Psoas muscle (tissue), 8 donors: ENCODE results near the gene C7orf57. TPM values are rescaled to one million over a fixed set of nuclear protein-coding genes. Genes with fewer than 3 reads are reported as not detected.

Experiments
- ATAC-seq, 4 donors: fragments of 200-7000 bp; cut with Tn5 transposase; one replicate each; pipeline ENCODE4 v1.9.1; 2020; ENCODE audit warnings: moderate library complexity in 3 of 4, mild to moderate bottlenecking in 2 of 4
- DNase-seq, 2 donors: peaks; one replicate each; pipeline ENCODE4 v3.0.0-alpha.2; 2020
- H3K27ac ChIP-seq: fragments of 200-600 bp; one replicate; pipeline ENCODE4 v1.8.0; 2022
- H3K27me3 ChIP-seq, 3 donors: fragments of 200-600 bp in 1 of 3; one replicate each; pipeline versions ENCODE4 v1.6.1 to v1.8.0; 2013 to 2022; ENCODE audit warnings: low read length in 2 of 3, mild to moderate bottlenecking in 2 of 3, moderate library complexity in 1 of 3; ENCODE audit not compliant: insufficient read depth in 3 of 3
- H3K36me3 ChIP-seq, 2 donors: fragments of 200-600 bp in 1 of 2; one replicate each; pipeline versions ENCODE4 v1.6.1 to v1.8.0; 2013 to 2022; ENCODE audit warnings: low read depth in 1 of 2, mild to moderate bottlenecking in 1 of 2, moderate library complexity in 1 of 2; ENCODE audit not compliant: insufficient read depth in 1 of 2
- H3K4me1 ChIP-seq: fragments of 200-600 bp; one replicate; pipeline ENCODE4 v1.8.0; 2022
- H3K4me3 ChIP-seq: fragments of 200-600 bp; one replicate; pipeline ENCODE4 v1.8.0; 2022; ENCODE audit warnings: mild to moderate bottlenecking
- H3K9me3 ChIP-seq: fragments of 200-600 bp; one replicate; pipeline ENCODE4 v1.8.0; 2022
- WGBS, 3 donors: extraction: QIAGEN DNeasy Blood & Tissue Kit; methylation state at CpG; one replicate each; pipeline versions ENCODE4 v1.1.6 to v1.1.7; 2013; 5-methylcytosine and 5-hydroxymethylcytosine counted together
- intact Hi-C, 2 donors: fragments of 100-400 bp; cut with DNase I; formaldehyde crosslinking; loops; one replicate each; pipeline versions ENCODE4 v1.11.0 to v1.14.2; 2022
- polyA plus RNA-seq, 3 donors: library from polyadenylated mRNA; stranded (reverse); fragments of 200-250 nt; gene quantifications; one replicate each; pipeline ENCODE4 v1.2.3, GENCODE V29; 2013
- total RNA-seq, 4 donors: library from RNA; stranded (reverse); fragmentation: NEBNext Ultra II Directional in 2 of 4; extraction: Animal tissue kit (Norgen Biotek cat#: 25700) in 2 of 4; gene quantifications; one replicate each; pipeline versions ENCODE4 v1.2.1 to v1.2.4, GENCODE V29; 2021 to 2023
- TF ChIP-seq, protein P1 (sequence below): fragments of 200-600 bp; IDR thresholded peaks from one replicate; pipeline ENCODE4 v1.8.0; 2022; ENCODE audit warnings: antibody characterized with exemption
- donor health status: healthy with polysubstance abuse.
- donor health status: DM: no; HTN: no; CAD: no; lungs with moderate emphysema.
- donor health status: Bipolar disorder and iron deficiency.
- donor health status: healthy.
- donor health status: DM: yes; HTN: yes; CAD: no.
- donor health status: DM: no; HTN: no; CAD: no.
- donor health status: DM: no; HTN: no; CAD: no.
- donor health status: DM: yes; HTN: yes; CAD: no.

Gene C7orf57
- total and polyA plus RNA-seq, 7 donors, result 0.01 to 0.06 TPM; not detected in 5

DNA sequence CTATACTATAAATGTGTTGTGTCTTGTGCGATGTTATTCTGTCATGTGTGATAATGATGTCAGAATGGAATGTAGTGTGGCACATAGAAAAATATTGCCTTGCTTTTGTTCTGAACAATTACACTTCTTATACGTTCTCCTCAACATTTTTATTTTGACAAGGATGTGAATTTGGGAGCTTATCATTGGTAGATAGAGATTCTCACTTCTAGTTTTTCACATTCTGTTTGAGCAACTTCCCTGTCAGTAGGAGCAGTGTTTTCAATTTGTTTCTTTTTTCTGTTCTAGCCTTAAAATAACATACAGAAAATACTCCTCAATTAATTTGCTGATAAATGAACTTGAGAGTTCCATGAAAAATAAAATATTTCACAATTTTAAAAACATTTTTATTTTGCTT, 24.0 kb upstream of the C7orf57 start:
- no peaks in the 10 kb centered on the region for H3K27me3 ChIP-seq
- intact Hi-C loops, result no loop called here
- TF ChIP-seq, protein P1, sequence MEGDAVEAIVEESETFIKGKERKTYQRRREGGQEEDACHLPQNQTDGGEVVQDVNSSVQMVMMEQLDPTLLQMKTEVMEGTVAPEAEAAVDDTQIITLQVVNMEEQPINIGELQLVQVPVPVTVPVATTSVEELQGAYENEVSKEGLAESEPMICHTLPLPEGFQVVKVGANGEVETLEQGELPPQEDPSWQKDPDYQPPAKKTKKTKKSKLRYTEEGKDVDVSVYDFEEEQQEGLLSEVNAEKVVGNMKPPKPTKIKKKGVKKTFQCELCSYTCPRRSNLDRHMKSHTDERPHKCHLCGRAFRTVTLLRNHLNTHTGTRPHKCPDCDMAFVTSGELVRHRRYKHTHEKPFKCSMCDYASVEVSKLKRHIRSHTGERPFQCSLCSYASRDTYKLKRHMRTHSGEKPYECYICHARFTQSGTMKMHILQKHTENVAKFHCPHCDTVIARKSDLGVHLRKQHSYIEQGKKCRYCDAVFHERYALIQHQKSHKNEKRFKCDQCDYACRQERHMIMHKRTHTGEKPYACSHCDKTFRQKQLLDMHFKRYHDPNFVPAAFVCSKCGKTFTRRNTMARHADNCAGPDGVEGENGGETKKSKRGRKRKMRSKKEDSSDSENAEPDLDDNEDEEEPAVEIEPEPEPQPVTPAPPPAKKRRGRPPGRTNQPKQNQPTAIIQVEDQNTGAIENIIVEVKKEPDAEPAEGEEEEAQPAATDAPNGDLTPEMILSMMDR, result no peak
- H3K4me1 ChIP-seq, result no peaks in the 10 kb centered on the region
- H3K36me3 ChIP-seq, result no peaks in the 10 kb centered on the region
- 59 to 78% (median 72%) methylated on average over 2 of the region's 2 CpGs for whole genome bisulfite sequencing, 3 donors
- no peak for ATAC-seq
- H3K9me3 ChIP-seq, result no peaks in the 10 kb centered on the region
- H3K27ac ChIP-seq, result no peak overlapping the region
- H3K4me3 ChIP-seq, result no peak overlapping the region
- DNase-seq, result no peak

GRCh38 chr7:48011951-48012350, 23.4 kb upstream of the C7orf57 start:
- Histone ChIP-seq H3K4me3 (no peak overlapping the region), H3K27me3 (no peaks in the 10 kb centered on the region), H3K9me3 (no peaks in the 10 kb centered on the region), H3K4me1 (no peaks in the 10 kb centered on the region), H3K36me3 (no peaks in the 10 kb centered on the region), H3K27ac (no peak overlapping the region)
- DNase-seq (no peak), ATAC-seq (no peak)
- intact Hi-C loops, result no loop called here
- whole genome bisulfite sequencing, 3 donors, result 64 to 71% (median 71%) methylated on average over 3 of the region's 3 CpGs
- TF ChIP-seq, protein P1, result no peak

DNA sequence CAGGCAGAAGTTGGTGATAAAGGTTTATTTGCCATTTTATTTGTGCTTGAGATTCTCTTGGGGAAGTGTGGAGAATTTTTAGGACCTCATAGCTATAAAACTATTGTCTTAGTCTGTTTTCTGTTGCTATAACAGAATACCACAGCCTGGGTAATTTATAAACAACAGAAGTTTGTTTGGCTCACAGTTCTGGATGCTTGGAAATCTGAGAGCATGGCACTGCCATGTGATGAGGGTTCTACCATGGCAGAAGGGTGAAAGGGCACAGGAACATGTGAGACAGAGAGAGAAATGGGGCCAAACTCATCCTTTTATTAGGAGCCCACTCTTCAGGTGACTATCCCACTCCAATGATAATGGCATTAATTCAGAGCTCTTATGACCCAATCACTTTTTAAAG, 18.7 kb upstream of the C7orf57 start:
- Histone ChIP-seq H3K27me3 (no peaks in the 10 kb centered on the region), H3K27ac (no peak overlapping the region), H3K4me3 (no peak overlapping the region), H3K4me1 (no peaks in the 10 kb centered on the region), H3K36me3 (no peaks in the 10 kb centered on the region), H3K9me3 (no peaks in the 10 kb centered on the region)
- DNase-seq (no peak), ATAC-seq (no peak)
- intact Hi-C loops, result no loop called here
- TF ChIP-seq, protein P1, result no peak

- 86 to 92% (median 87%) methylated on average over 4 of the region's 4 CpGs for WGBS, 3 donors
These were observed 17.7 kb upstream of the C7orf57 start for GRCh38 chr7:48017674-48018073.

GRCh38 chr7:48025624-48026023, 9.7 kb upstream of the C7orf57 start:
- intact Hi-C loops, result no loop called here
- ATAC-seq, result no peak

More at GRCh38 chr7:48017674-48018073, 17.7 kb upstream of the C7orf57 start:
- H3K4me1 ChIP-seq, result no peaks in the 10 kb centered on the region
- H3K9me3 ChIP-seq, result no peaks in the 10 kb centered on the region
- intact Hi-C loops, result no loop called here
- TF ChIP-seq, protein P1, result no peak
- H3K4me3 ChIP-seq, result no peak overlapping the region
- DNase-seq (no peak), ATAC-seq (no peak)
- no peak overlapping the region for H3K27ac ChIP-seq
- no peaks in the 10 kb centered on the region for H3K36me3 ChIP-seq
- no peaks in the 10 kb centered on the region for H3K27me3 ChIP-seq

More at GRCh38 chr7:48025624-48026023, 9.7 kb upstream of the C7orf57 start:
- 72 to 79% (median 75%) methylated on average over 5 of the region's 5 CpGs for WGBS, 3 donors
- H3K4me1 ChIP-seq, result no peaks in the 10 kb centered on the region
- H3K36me3 ChIP-seq, result no peaks in the 10 kb centered on the region
- TF ChIP-seq, protein P1, result no peak
- no peaks in the 10 kb centered on the region for H3K27me3 ChIP-seq
- no peaks in the 10 kb centered on the region for H3K9me3 ChIP-seq
- H3K27ac ChIP-seq, result no peak overlapping the region
- H3K4me3 ChIP-seq, result no peak overlapping the region
- DNase-seq, result no peak
